ENCODE data around the gene AGBL4. TPM values are rescaled to one million over a fixed set of nuclear protein-coding genes. Genes with fewer than 3 reads are reported as not detected.

AGBL4 gene
- total RNA-seq, 1 donor from 2014 or later = under 0.01 TPM

- Histone ChIP-seq H3K27me3 (ENCODE audit: control insufficient read depth in 3 of 3, insufficient read depth in 3 of 3, low read length in 3 of 3) (no peaks in the 10 kb centered on the region), H3K9ac (ENCODE audit: low read depth in 1 of 3, low read length in 3 of 3) (no peak overlapping the region), H3K36me3 (ENCODE audit: control insufficient read depth in 3 of 3, insufficient read depth in 3 of 3, low read length in 3 of 3) (no peaks in the 10 kb centered on the region), H3K9me3 (ENCODE audit: control insufficient read depth in 3 of 3, low read length in 3 of 3) (no peaks in the 10 kb centered on the region), H3K4me1 (ENCODE audit: control insufficient read depth in 3 of 3, insufficient read depth in 3 of 3, low read length in 3 of 3) (no peaks in the 10 kb centered on the region), H3K4me3 (ENCODE audit: low read length in 3 of 3) (no peak overlapping the region), H3K27ac (ENCODE audit: low read depth, low read length) (no peak overlapping the region)
These were observed 1460.7 kb downstream of the AGBL4 start for GRCh38 chr1:48563021-48563420.

- Histone ChIP-seq H3K27ac (ENCODE audit: low read depth, low read length) (no peak overlapping the region), H3K9ac (ENCODE audit: low read depth in 1 of 3, low read length in 3 of 3) (no peak overlapping the region), H3K4me1 (ENCODE audit: control insufficient read depth in 3 of 3, insufficient read depth in 3 of 3, low read length in 3 of 3) (peaks cover 0 to 6% (median 5%) of the 10 kb centered on the region in 3 donors), H3K27me3 (ENCODE audit: control insufficient read depth in 3 of 3, insufficient read depth in 3 of 3, low read length in 3 of 3) (no peaks in the 10 kb centered on the region), H3K36me3 (ENCODE audit: control insufficient read depth in 3 of 3, insufficient read depth in 3 of 3, low read length in 3 of 3) (no peaks in the 10 kb centered on the region), H3K4me3 (ENCODE audit: low read length in 3 of 3) (no peak overlapping the region), H3K9me3 (ENCODE audit: control insufficient read depth in 3 of 3, low read length in 3 of 3) (no peaks in the 10 kb centered on the region)
These were observed 1462.3 kb downstream of the AGBL4 start for GRCh38 chr1:48561444-48561843.

GRCh38 chr1:48560577-48560976 is 1463.2 kb downstream of the AGBL4 start:
- no peaks in the 10 kb centered on the region for H3K36me3 ChIP-seq (ENCODE audit: control insufficient read depth in 3 of 3, insufficient read depth in 3 of 3, low read length in 3 of 3)
- H3K9ac ChIP-seq (ENCODE audit: low read depth in 1 of 3, low read length in 3 of 3) = no peak overlapping the region
- H3K9me3 ChIP-seq (ENCODE audit: control insufficient read depth in 3 of 3, low read length in 3 of 3) = no peaks in the 10 kb centered on the region
- no peak overlapping the region for H3K27ac ChIP-seq (ENCODE audit: low read depth, low read length)
- no peaks in the 10 kb centered on the region for H3K27me3 ChIP-seq (ENCODE audit: control insufficient read depth in 3 of 3, insufficient read depth in 3 of 3, low read length in 3 of 3)
- no peak overlapping the region for H3K4me3 ChIP-seq (ENCODE audit: low read length in 3 of 3)
- peaks cover 0 to 15% (median 13%) of the 10 kb centered on the region in 3 donors for H3K4me1 ChIP-seq (ENCODE audit: control insufficient read depth in 3 of 3, insufficient read depth in 3 of 3, low read length in 3 of 3)

GRCh38 chr1:48560116-48560515 is 1463.6 kb downstream of the AGBL4 start:
- Histone ChIP-seq H3K9ac (ENCODE audit: low read depth in 1 of 3, low read length in 3 of 3) (no peak overlapping the region), H3K36me3 (ENCODE audit: control insufficient read depth in 3 of 3, insufficient read depth in 3 of 3, low read length in 3 of 3) (no peaks in the 10 kb centered on the region), H3K9me3 (ENCODE audit: control insufficient read depth in 3 of 3, low read length in 3 of 3) (no peaks in the 10 kb centered on the region), H3K27me3 (ENCODE audit: control insufficient read depth in 3 of 3, insufficient read depth in 3 of 3, low read length in 3 of 3) (no peaks in the 10 kb centered on the region), H3K4me1 (ENCODE audit: control insufficient read depth in 3 of 3, insufficient read depth in 3 of 3, low read length in 3 of 3) (peaks cover 0 to 16% (median 13%) of the 10 kb centered on the region in 3 donors), H3K4me3 (ENCODE audit: low read length in 3 of 3) (no peak overlapping the region), H3K27ac (ENCODE audit: low read depth, low read length) (no peak overlapping the region)

GRCh38 chr1:48558366-48558765 is 1465.4 kb downstream of the AGBL4 start:
- no peak overlapping the region for H3K9ac ChIP-seq (ENCODE audit: low read depth in 1 of 3, low read length in 3 of 3)
- no peaks in the 10 kb centered on the region for H3K36me3 ChIP-seq (ENCODE audit: control insufficient read depth in 3 of 3, insufficient read depth in 3 of 3, low read length in 3 of 3)
- H3K27ac ChIP-seq (ENCODE audit: low read depth, low read length) = no peak overlapping the region
- no peaks in the 10 kb centered on the region for H3K27me3 ChIP-seq (ENCODE audit: control insufficient read depth in 3 of 3, insufficient read depth in 3 of 3, low read length in 3 of 3)
- no peaks in the 10 kb centered on the region for H3K9me3 ChIP-seq (ENCODE audit: control insufficient read depth in 3 of 3, low read length in 3 of 3)
- no peak overlapping the region for H3K4me3 ChIP-seq (ENCODE audit: low read length in 3 of 3)
- peaks cover 0 to 16% (median 13%) of the 10 kb centered on the region in 3 donors for H3K4me1 ChIP-seq (ENCODE audit: control insufficient read depth in 3 of 3, insufficient read depth in 3 of 3, low read length in 3 of 3)

- Histone ChIP-seq H3K27ac (ENCODE audit: low read depth, low read length) (peak overlapping the region; percentile 9), H3K27me3 (ENCODE audit: control insufficient read depth in 3 of 3, insufficient read depth in 3 of 3, low read length in 3 of 3) (no peaks in the 10 kb centered on the region), H3K36me3 (ENCODE audit: control insufficient read depth in 3 of 3, insufficient read depth in 3 of 3, low read length in 3 of 3) (no peaks in the 10 kb centered on the region), H3K4me3 (ENCODE audit: low read length in 3 of 3) (no peak overlapping the region), H3K9me3 (ENCODE audit: control insufficient read depth in 3 of 3, low read length in 3 of 3) (no peaks in the 10 kb centered on the region), H3K9ac (ENCODE audit: low read depth in 1 of 3, low read length in 3 of 3) (no peak overlapping the region), H3K4me1 (ENCODE audit: control insufficient read depth in 3 of 3, insufficient read depth in 3 of 3, low read length in 3 of 3) (peaks cover 3 to 23% (median 22%) of the 10 kb centered on the region in 3 donors)
These were observed 1467.4 kb downstream of the AGBL4 start for GRCh38 chr1:48556186-48556850.

GRCh38 chr1:48555271-48555670 is 1468.5 kb downstream of the AGBL4 start:
- no peaks in the 10 kb centered on the region for H3K27me3 ChIP-seq (ENCODE audit: control insufficient read depth in 3 of 3, insufficient read depth in 3 of 3, low read length in 3 of 3)
- H3K4me3 ChIP-seq (ENCODE audit: low read length in 3 of 3) = no peak overlapping the region
- no peaks in the 10 kb centered on the region for H3K36me3 ChIP-seq (ENCODE audit: control insufficient read depth in 3 of 3, insufficient read depth in 3 of 3, low read length in 3 of 3)
- H3K9ac ChIP-seq (ENCODE audit: low read depth in 1 of 3, low read length in 3 of 3) = no peak overlapping the region
- H3K27ac ChIP-seq (ENCODE audit: low read depth, low read length) = no peak overlapping the region
- peaks cover 3 to 23% (median 22%) of the 10 kb centered on the region in 3 donors for H3K4me1 ChIP-seq (ENCODE audit: control insufficient read depth in 3 of 3, insufficient read depth in 3 of 3, low read length in 3 of 3)
- H3K9me3 ChIP-seq (ENCODE audit: control insufficient read depth in 3 of 3, low read length in 3 of 3) = no peaks in the 10 kb centered on the region

GRCh38 chr1:48552903-48553606 is 1470.7 kb downstream of the AGBL4 start:
- Histone ChIP-seq H3K36me3 (ENCODE audit: control insufficient read depth in 3 of 3, insufficient read depth in 3 of 3, low read length in 3 of 3) (no peaks in the 10 kb centered on the region), H3K27me3 (ENCODE audit: control insufficient read depth in 3 of 3, insufficient read depth in 3 of 3, low read length in 3 of 3) (no peaks in the 10 kb centered on the region), H3K4me3 (ENCODE audit: low read length in 3 of 3) (no peak overlapping the region), H3K27ac (ENCODE audit: low read depth, low read length) (no peak overlapping the region), H3K9me3 (ENCODE audit: control insufficient read depth in 3 of 3, low read length in 3 of 3) (no peaks in the 10 kb centered on the region), H3K4me1 (ENCODE audit: control insufficient read depth in 3 of 3, insufficient read depth in 3 of 3, low read length in 3 of 3) (peaks cover 3 to 23% (median 22%) of the 10 kb centered on the region in 3 donors), H3K9ac (ENCODE audit: low read depth in 1 of 3, low read length in 3 of 3) (peak overlapping the region in 1 of 3 donors; percentile 28)

- Histone ChIP-seq H3K4me3 (ENCODE audit: low read length in 3 of 3) (no peak overlapping the region), H3K4me1 (ENCODE audit: control insufficient read depth in 3 of 3, insufficient read depth in 3 of 3, low read length in 3 of 3) (peaks cover 3 to 23% (median 22%) of the 10 kb centered on the region in 3 donors), H3K36me3 (ENCODE audit: control insufficient read depth in 3 of 3, insufficient read depth in 3 of 3, low read length in 3 of 3) (no peaks in the 10 kb centered on the region), H3K27ac (ENCODE audit: low read depth, low read length) (no peak overlapping the region), H3K9me3 (ENCODE audit: control insufficient read depth in 3 of 3, low read length in 3 of 3) (no peaks in the 10 kb centered on the region), H3K9ac (ENCODE audit: low read depth in 1 of 3, low read length in 3 of 3) (no peak overlapping the region), H3K27me3 (ENCODE audit: control insufficient read depth in 3 of 3, insufficient read depth in 3 of 3, low read length in 3 of 3) (no peaks in the 10 kb centered on the region)
These were observed 1471.3 kb downstream of the AGBL4 start for GRCh38 chr1:48552420-48552819.

- H3K36me3 ChIP-seq (ENCODE audit: control insufficient read depth in 3 of 3, insufficient read depth in 3 of 3, low read length in 3 of 3) = no peaks in the 10 kb centered on the region
- no peak overlapping the region for H3K4me3 ChIP-seq (ENCODE audit: low read length in 3 of 3)
- peaks cover 3 to 10% (median 7%) of the 10 kb centered on the region in 3 donors for H3K4me1 ChIP-seq (ENCODE audit: control insufficient read depth in 3 of 3, insufficient read depth in 3 of 3, low read length in 3 of 3)
- no peak overlapping the region for H3K9ac ChIP-seq (ENCODE audit: low read depth in 1 of 3, low read length in 3 of 3)
- no peak overlapping the region for H3K27ac ChIP-seq (ENCODE audit: low read depth, low read length)
- H3K27me3 ChIP-seq (ENCODE audit: control insufficient read depth in 3 of 3, insufficient read depth in 3 of 3, low read length in 3 of 3) = no peaks in the 10 kb centered on the region
- H3K9me3 ChIP-seq (ENCODE audit: control insufficient read depth in 3 of 3, low read length in 3 of 3) = no peaks in the 10 kb centered on the region
These were observed 1474.8 kb downstream of the AGBL4 start for GRCh38 chr1:48548985-48549384.

Data from skeletal muscle tissue (tissue), 4 donors.